Activated CD4-positive, alpha-beta T cell treated with anti-CD3 and anti-CD28 coated beads, Interleukin-2, Interleukin-6, amounts not matched to agents 100 ng/mL and 50 ng/mL, durations not matched to agents 16 hours and 8 hours (primary cell): Measurements from ENCODE around the gene TDRD12.

Experiments
- DNase-seq: peaks from one replicate; pipeline ENCODE4 v3.0.0-alpha.2; 2020

Gene TDRD12, protein sequence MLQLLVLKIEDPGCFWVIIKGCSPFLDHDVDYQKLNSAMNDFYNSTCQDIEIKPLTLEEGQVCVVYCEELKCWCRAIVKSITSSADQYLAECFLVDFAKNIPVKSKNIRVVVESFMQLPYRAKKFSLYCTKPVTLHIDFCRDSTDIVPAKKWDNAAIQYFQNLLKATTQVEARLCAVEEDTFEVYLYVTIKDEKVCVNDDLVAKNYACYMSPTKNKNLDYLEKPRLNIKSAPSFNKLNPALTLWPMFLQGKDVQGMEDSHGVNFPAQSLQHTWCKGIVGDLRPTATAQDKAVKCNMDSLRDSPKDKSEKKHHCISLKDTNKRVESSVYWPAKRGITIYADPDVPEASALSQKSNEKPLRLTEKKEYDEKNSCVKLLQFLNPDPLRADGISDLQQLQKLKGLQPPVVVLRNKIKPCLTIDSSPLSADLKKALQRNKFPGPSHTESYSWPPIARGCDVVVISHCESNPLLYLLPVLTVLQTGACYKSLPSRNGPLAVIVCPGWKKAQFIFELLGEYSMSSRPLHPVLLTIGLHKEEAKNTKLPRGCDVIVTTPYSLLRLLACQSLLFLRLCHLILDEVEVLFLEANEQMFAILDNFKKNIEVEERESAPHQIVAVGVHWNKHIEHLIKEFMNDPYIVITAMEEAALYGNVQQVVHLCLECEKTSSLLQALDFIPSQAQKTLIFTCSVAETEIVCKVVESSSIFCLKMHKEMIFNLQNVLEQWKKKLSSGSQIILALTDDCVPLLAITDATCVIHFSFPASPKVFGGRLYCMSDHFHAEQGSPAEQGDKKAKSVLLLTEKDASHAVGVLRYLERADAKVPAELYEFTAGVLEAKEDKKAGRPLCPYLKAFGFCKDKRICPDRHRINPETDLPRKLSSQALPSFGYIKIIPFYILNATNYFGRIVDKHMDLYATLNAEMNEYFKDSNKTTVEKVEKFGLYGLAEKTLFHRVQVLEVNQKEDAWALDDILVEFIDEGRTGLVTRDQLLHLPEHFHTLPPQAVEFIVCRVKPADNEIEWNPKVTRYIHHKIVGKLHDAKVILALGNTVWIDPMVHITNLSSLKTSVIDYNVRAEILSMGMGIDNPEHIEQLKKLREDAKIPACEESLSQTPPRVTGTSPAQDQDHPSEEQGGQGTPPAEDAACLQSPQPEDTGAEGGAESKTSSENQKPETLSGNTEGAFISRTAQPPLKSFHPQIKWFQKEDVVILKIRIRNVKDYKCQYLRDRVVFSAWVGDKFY (N-terminal part only)

GRCh38 chr19:32719611-32720059, at the start of gene TDRD12:
TDRD12 (plus strand) TSS chr19:32719767; CDS start chr19:32720073, 306 bp downstream.
- DNase-seq, result no peak

DNA sequence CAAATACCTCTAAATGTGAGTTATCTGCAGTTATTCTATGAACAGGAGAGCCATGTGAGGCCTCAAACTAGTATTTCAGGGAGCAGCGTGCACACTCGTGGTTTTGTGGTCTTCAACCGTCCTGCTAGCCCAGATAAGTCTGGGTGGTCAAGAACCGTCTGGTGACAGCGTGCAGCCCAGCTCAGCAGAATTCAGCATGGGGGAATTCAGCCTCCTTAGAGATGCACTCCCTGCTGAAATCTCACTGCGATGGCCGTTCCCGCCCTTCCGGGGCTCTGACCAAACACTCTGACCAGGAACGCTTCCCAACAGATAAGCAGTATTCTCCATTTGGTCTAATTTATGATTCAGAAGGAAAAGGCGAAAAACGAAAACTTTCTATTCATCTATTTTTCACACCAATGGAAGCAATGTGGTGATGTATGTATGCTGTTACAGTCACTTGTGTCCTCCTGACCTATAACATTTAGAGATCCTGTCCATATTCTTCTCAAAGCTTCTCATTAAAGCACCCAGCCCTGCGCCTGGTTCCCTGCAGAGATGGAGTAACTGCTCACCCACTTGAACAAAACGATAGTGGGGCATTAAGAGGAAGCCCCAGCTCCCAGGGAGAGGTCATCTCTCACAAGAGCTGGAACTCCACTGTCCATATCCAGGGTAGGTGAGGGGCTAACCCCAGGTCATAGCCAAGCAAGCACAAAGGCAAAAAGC, 47.5 kb upstream of the TDRD12 start:
- no peak for DNase-seq

- DNase-seq, result no peak
Measured at GRCh38 chr19:32672841-32673240, 46.7 kb upstream of the TDRD12 start.

DNA sequence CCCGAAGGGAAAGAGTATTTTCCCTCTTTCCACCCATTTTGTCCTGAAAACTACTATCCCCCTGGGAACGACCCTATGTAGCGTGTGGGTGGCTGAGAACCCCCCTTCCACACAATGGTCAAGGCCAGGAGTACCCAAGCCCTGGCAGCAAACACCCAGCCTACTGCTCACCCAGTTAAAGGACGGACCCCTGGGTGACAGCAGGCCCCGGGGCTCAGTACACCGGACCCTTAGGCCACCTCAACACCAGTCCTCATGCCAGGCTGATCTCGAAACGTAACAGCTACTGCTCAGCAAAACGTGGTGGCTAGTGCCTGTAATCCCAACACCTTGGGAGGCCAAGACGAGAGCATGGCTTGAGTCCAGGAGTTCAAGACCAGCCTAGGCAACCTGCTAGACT, 46.0 kb upstream of the TDRD12 start:
- no peak for DNase-seq

DNA sequence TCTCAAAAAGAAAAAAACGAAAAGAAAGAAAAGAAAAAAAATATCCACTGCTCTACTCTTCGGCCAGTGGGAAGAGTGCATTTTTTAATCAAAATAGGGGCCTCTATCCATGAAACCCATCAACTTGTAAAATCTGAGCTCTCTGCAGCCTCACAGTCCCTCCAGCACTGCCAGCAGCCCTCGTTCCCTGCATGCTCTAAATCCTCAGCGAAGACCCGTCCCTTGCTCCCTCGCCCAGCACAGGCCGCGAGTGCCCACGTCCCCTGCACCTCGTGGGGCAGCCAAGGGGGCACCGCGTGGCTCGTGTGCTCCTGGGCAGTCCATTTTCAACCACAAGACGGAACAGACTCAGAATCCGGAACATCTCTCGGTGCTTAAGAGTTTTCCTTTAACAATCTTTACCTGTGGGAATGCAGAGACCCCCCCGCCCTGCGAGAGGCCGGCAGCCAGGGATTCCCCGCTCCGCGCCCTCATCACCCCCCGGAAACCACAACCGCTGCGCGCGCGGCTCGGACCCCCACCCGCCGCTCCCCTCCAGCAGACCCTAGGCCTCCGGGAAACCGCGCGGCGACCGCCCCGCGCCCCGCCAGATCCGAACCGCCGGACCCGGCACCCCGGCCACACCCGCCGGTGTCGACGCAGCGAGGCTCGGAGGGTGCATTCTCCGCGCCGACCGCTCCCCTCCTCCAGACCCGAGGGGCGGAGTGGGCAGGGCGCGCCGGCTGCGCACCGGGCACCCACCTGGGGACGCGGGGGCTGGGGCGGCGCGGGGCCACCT, 45.2 kb upstream of the TDRD12 start:
- DNase-seq, result no peak

DNA sequence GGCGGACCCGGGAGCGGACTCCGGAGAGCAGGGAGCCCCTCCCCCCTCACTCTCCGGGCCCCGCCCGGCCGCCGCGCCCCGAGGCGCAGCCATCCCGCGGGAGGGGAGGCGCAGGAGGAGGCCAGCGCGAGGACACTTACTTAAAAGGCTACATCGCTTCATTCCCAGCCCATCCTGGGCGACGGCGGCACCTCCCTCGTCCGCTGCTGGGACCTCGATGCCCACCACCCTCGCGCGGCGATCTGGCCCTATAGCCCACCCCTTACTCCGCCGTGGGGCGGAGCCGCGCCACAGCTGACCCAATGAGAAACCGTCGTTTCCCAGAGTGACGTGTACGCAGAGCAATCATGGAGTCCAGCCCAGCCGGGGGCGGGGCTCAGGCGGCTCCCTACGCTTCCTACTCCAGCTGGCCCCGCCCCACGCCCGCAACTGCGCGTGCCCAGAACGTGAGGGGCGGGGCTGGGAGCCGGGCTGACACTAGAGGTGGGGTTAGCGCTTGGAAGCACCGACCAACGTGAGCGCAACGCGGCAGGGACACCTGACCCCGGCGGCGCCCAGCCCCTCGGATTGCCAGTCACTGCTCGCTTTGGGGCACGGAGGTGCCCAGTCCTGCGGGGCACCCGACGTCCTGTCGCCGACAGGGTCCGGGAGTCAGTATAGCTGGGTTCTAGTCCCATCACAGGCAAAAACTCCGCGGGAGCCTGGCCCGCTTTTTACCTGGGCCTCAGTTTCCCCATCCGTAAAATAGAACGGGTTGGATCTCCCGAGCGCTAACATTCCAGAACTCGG, 44.4 kb upstream of the TDRD12 start, which contains the start of gene ANKRD27:
Gene ANKRD27, minus strand, starts transcription at position 250 of the 789 bp plus-strand sequence. CDS start 16,165 bp downstream, outside the sequence.
- peak; percentile 99 for DNase-seq

DNA sequence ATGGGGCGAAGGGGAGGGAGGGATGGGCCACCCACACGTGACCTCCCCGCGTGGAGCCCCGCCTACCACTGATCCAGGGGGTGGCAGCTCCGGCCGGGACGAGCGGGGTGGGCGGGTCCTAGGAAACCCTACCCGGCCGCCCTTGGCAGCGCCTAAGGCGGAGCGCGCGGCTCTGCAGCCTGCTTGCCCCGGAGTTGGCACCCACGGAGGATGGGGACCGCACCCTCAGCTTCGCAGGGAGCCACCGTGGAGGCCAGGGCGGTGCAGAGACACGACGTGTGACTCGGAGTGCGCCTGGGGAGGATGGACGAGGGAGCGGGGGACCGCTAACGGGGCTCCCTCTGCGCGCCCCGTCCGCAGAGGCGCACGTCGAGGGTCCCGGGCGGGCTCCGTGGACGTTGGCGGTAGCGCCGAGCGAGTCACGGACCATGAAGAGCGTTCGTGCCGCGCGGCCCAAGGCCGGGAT, 43.8 kb upstream of the TDRD12 start, which contains the start of gene RGS9BP:
Gene RGS9BP, plus strand, starts transcription at position 129 of the 466 bp plus-strand sequence. CDS start 416 bp downstream, outside the sequence.
- DNase-seq, result peak; percentile 76

GRCh38 chr19:32676186-32676894, 43.2 kb upstream of the TDRD12 start:
- peak; percentile 15 for DNase-seq

- no peak for DNase-seq
Measured at GRCh38 chr19:32676895-32677359, 42.6 kb upstream of the TDRD12 start.

DNA sequence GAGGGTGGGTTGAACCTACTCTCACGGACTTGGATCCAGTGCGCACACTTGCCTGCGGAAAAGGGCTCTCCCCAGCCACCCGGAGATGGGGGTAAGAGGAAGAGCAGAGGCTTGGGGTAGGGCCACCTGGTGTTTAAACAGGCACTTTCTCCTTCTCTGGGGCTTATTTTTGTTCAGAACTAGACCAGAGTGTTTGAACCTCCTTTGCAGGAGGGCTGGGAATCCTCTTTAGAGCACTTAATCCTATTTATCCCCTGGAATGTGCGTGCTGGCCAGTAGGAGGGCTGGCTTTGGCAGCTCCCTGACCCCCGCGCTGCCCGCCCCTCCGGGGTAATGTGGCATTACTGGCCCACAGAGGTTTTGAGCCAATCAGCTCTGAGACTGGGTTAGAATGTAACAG, 41.9 kb upstream of the TDRD12 start:
- DNase-seq, result no peak

- DNase-seq, result no peak
Measured at GRCh38 chr19:32680986-32681385, 38.6 kb upstream of the TDRD12 start.

- DNase-seq, result no peak
Measured at GRCh38 chr19:32682317-32682716, 37.2 kb upstream of the TDRD12 start.

- DNase-seq, result no peak
Measured at GRCh38 chr19:32686847-32687475, 32.6 kb upstream of the TDRD12 start.

GRCh38 chr19:32687681-32688080, 31.9 kb upstream of the TDRD12 start:
- DNase-seq, result no peak

DNA sequence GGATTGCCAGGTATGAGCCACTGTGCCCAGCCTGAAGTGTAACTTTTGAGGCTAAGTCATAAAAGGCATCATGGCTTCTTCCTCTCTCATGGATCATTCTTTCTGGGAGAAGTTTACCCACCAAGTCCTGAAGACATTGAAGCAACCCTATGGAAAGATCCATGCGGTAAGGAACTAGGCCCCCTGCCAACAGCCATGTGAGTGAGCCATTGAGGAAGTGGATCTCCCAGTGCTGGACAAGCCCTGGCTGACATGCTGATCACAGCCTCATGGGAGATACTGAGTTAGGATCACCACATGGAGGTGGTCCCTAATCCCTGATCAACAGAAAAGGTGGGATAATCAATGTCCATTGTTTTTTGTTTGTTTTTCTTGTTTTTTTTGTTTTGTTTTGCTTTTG, 31.3 kb upstream of the TDRD12 start:
- DNase-seq, result no peak

GRCh38 chr19:32691291-32691951, 28.1 kb upstream of the TDRD12 start, which contains the start of gene NUDT19:
NUDT19 (plus strand) TSS chr19:32691821; CDS start chr19:32691961, 140 bp downstream.
- peak; percentile 93 for DNase-seq

GRCh38 chr19:32691952-32692726, 27.4 kb upstream of the TDRD12 start:
- peak; percentile 69 for DNase-seq
